Activated naive CD8-positive, alpha-beta T cell treated with anti-CD3 and anti-CD28 coated beads, Interleukin-2, amount 10 ng/mL, durations not matched to agents 7 days and 5 days (primary cell): Measurements from ENCODE around the gene CPPED1. TPM values are rescaled to one million over a fixed set of nuclear protein-coding genes. Genes with fewer than 3 reads are reported as not detected.

Experiments
- ATAC-seq: fragments of 150-1000 bp; cut with Tn5 transposase; one replicate; pipeline ENCODE4 v1.10.0; 2021; ENCODE audit warnings: low read depth, moderate library complexity
- POLR2A ChIA-PET: fragments of 350-600 bp; sonication (Branson Sonifier 250); formaldehyde crosslinking; loops from one replicate; lab custom pipeline; 2021; ENCODE audit warnings: antibody characterized with exemption; lab: Charles Lee
- DNase-seq: peaks from one replicate; pipeline ENCODE4 v3.0.0; 2021
- H3K27ac Mint-ChIP-seq: one replicate; pipeline ENCODE4 v1.8.0; 2022; ENCODE audit warnings: mild to moderate bottlenecking, mixed read lengths
- H3K27me3 Mint-ChIP-seq: one replicate; pipeline ENCODE4 v1.8.0; 2022; ENCODE audit warnings: mild to moderate bottlenecking, moderate library complexity, mixed read lengths
- H3K36me3 Mint-ChIP-seq: one replicate; pipeline ENCODE4 v1.8.0; 2021; ENCODE audit warnings: mild to moderate bottlenecking, mixed read lengths
- H3K4me1 Mint-ChIP-seq: one replicate; pipeline ENCODE4 v1.8.0; 2021; ENCODE audit warnings: mixed read lengths
- H3K4me3 Mint-ChIP-seq: one replicate; pipeline ENCODE4 v1.8.0; 2022; ENCODE audit warnings: mild to moderate bottlenecking, moderate library complexity, mixed read lengths
- H3K9me3 Mint-ChIP-seq: one replicate; pipeline ENCODE4 v1.8.0; 2021; ENCODE audit warnings: mixed read lengths
- total RNA-seq, 2 experiments: library from RNA; stranded (reverse); gene quantifications; one replicate each; pipeline ENCODE4 v1.2.3, GENCODE V29; 2021

The CPPED1 gene
- total RNA-seq, 2 experiments from 2014 or later: 7.8 to 9.7 TPM

DNA sequence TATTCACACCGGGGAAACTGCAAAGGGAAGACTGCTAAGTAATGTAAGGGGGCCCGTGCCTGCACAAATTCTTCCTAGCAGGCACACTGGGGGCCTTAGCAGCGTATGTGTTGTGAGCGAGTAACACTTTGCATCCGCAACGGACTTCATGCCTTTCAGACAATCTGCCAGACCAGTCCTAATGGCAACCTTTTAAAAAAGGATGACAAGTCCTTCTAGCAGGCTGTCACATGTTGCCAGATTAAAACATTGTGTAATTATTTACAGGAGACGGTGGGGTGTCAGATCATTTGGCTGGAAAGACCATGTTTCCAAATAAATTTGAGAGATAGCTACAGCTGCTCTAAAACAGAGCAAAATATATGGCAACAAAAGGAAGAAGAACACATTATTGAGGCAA lies 46.1 kb downstream of the CPPED1 start:
- H3K4me1 Mint-ChIP-seq: peaks cover 12% of the 10 kb centered on the region
- H3K9me3 Mint-ChIP-seq: peaks cover 5% of the 10 kb centered on the region
- ATAC-seq: no peak
- no peak overlapping the region for H3K4me3 Mint-ChIP-seq
- POLR2A ChIA-PET: no interaction called here
- no peaks in the 10 kb centered on the region for H3K27me3 Mint-ChIP-seq
- DNase-seq: no peak
- H3K36me3 Mint-ChIP-seq: peaks cover 23% of the 10 kb centered on the region
- H3K27ac Mint-ChIP-seq: no peak overlapping the region

DNA sequence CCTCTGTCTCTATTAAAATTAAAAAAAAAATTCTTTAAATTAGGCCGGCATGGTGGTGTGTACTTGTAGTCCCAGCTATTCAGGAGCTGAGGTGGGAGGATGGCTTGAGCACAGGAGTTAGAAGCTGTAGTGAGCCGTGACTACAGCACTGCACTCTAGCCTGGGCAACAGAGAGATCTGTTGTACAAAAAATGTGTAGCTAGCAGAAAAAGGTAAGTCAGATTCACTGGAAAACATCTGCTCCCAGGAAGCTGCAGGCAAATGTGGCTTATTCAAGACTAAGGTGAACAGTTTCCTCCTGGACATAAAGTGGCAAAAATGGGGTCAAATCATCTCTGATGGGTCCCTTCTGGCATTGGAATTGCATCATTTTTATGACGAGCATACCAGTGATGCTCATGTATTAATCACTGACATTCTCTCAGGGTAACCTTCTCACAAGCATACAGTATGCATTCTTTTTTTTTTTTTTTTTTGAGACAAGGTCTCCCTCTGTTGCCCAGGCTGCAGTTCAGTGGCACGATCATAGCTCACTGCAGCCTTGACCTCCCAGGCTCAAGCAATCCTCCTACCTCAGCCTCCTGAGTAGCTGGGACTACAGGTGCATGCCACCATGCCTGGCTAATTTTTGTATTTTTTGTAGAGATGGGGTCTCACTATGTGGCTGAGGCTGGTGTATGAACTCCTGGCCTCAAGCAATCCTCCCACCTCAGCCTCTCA lies 48.7 kb downstream of the CPPED1 start:
- DNase-seq (no peak), ATAC-seq (no peak)
- Mint-ChIP-seq H3K27me3 (no peaks in the 10 kb centered on the region), H3K4me1 (peaks cover 26% of the 10 kb centered on the region), H3K9me3 (peaks cover 1% of the 10 kb centered on the region), H3K36me3 (peaks cover 20% of the 10 kb centered on the region), H3K27ac (no peak overlapping the region), H3K4me3 (no peak overlapping the region)
- POLR2A ChIA-PET: no interaction called here

DNA sequence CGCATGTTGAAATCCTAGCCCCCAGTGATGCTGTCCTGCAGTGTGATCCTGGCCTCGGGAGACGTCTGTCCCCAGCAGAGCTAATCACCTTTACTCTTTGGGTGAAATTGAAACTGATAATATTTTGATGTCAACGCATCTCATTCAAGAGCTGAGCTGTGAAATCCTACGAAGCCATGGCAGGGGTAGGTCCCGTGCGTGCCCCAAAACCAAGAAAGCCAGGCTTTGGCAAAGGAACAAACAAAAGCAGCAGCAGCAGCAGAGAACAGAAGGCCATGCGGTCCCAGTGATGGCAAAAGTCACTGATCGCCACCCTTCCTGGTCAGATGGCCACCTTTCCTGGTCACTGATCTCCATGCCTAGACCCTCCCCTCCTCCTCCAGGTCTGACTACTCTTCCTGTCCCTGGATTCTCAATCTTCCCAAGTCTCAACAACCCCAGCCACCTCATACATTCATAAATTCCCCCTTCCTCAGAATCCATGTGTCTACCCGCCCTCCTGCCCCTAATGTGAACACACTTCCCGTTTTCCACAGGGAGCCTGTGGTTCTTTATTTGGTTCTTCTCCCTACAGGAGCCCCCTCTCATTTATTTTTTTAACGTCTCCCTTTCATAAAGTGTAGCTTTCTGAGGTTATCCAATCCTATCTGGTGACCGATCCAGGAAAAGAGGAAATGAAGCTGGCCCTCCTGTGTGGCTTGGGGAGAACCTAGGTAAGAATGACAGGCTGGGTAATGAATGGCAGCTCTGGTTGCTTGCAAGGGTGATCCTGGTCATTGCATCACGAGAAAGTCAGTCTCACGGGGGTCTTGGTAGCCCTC lies 50.3 kb downstream of the CPPED1 start:
- POLR2A ChIA-PET: no interaction called here
- no peak for ATAC-seq

DNA sequence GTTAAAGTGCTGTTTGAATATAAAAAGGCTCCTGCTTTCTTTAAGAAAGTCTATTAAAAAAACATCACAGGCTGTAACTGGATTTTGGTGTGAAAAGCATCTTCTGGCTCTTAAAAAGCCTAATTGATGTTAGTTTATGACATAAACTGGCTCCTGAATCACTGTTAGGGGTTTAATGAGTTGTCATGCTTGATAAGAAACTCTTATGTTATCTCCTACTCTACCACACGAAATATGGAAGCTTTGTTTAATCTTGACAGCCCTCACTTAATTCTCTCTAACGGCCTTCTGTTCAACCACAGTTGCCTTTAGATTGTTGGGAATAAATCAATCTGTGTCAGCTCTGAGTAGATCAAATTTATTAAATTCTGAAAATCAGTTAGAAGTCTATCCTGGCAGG lies 51.5 kb downstream of the CPPED1 start:
- no peak for ATAC-seq
- no peak overlapping the region for H3K4me3 Mint-ChIP-seq
- peaks cover 19% of the 10 kb centered on the region for H3K36me3 Mint-ChIP-seq
- peaks cover 32% of the 10 kb centered on the region for H3K4me1 Mint-ChIP-seq
- no peaks in the 10 kb centered on the region for H3K9me3 Mint-ChIP-seq
- no peak for DNase-seq
- H3K27ac Mint-ChIP-seq: no peak overlapping the region
- H3K27me3 Mint-ChIP-seq: no peaks in the 10 kb centered on the region
- POLR2A ChIA-PET: interaction anchor here (0.6 kb wide), 1 partner anchor 33 kb away, joined by 4 read pairs; no protein-coding TSS in a partner anchor

More for the DNA sequence above, 50.3 kb downstream of the CPPED1 start:
- peaks cover 32% of the 10 kb centered on the region for H3K4me1 Mint-ChIP-seq
- no peak for DNase-seq
- no peaks in the 10 kb centered on the region for H3K9me3 Mint-ChIP-seq
- H3K27ac Mint-ChIP-seq: no peak overlapping the region
- no peak overlapping the region for H3K4me3 Mint-ChIP-seq
- peaks cover 16% of the 10 kb centered on the region for H3K36me3 Mint-ChIP-seq
- no peaks in the 10 kb centered on the region for H3K27me3 Mint-ChIP-seq

DNA sequence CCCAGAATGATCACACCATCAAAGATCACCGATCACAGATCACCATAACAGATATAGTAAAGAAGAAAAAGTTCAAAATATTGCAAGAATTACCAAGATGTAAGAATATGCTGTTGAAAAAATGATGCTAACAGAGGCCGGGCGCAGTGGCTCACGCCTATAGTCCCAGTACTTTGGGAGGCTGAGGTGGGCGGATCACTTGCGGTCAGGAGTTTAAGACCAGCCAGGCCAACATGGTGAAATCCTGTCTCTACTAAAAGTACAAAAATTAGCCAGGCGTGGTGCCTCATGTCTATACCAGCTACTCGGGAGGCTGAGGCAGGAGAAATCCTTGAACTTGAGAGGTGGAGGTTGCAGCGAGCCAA lies 53.2 kb downstream of the CPPED1 start:
- no peaks in the 10 kb centered on the region for H3K27me3 Mint-ChIP-seq
- peak overlapping the region; percentile 12 for H3K4me3 Mint-ChIP-seq
- H3K36me3 Mint-ChIP-seq: peaks cover 22% of the 10 kb centered on the region
- H3K4me1 Mint-ChIP-seq: peaks cover 30% of the 10 kb centered on the region
- ATAC-seq (no peak), DNase-seq (no peak)
- H3K9me3 Mint-ChIP-seq: peaks cover 4% of the 10 kb centered on the region
- H3K27ac Mint-ChIP-seq: peak overlapping the region; percentile 81
- POLR2A ChIA-PET: no interaction called here

DNA sequence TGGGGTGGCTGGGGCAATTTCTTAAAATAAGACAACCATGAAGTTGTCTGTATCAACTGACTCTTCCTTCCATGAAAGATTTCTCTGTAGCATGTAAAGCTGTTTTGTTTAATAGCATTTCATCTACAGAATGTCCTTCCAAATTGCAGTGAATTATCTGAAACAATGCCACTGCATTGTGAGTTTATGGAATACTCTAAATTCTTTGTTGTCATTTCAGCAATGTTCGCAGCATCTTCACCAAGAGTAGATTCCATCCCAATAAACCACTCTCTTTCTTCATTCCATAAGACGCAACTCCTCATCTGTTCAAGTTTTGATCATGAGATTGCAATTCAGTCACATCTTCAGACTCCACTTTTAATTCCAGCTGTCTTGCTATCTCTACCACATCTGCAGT lies 54.6 kb downstream of the CPPED1 start:
- Mint-ChIP-seq H3K27me3 (no peaks in the 10 kb centered on the region), H3K4me3 (no peak overlapping the region), H3K27ac (no peak overlapping the region), H3K36me3 (peaks cover 33% of the 10 kb centered on the region), H3K4me1 (peaks cover 30% of the 10 kb centered on the region), H3K9me3 (peaks cover 15% of the 10 kb centered on the region)
- POLR2A ChIA-PET: no interaction called here
- ATAC-seq: no peak
- DNase-seq: no peak

DNA sequence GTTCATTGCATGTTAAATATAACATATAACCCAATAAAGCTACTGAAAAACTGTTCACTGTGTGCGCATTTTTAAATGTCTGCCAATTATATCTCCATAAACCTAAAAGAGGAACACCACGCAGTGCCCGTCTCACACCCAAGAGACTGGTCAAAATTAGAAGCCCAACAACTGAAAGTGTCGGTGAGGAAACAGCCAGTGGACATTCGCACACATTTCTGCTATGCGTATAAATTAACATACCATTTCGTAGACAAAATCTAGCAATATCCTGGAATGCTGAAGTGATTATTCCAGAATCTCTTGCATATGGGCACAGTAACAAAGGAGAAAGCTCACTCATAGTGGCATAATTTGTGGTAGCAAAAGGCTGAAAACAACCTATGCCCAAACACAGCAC lies 55.9 kb downstream of the CPPED1 start:
- no peaks in the 10 kb centered on the region for H3K27me3 Mint-ChIP-seq
- no peak for ATAC-seq
- peaks cover 32% of the 10 kb centered on the region for H3K36me3 Mint-ChIP-seq
- peaks cover 18% of the 10 kb centered on the region for H3K9me3 Mint-ChIP-seq
- no peak overlapping the region for H3K27ac Mint-ChIP-seq
- H3K4me3 Mint-ChIP-seq: no peak overlapping the region
- DNase-seq: no peak
- POLR2A ChIA-PET: no interaction called here
- peaks cover 23% of the 10 kb centered on the region for H3K4me1 Mint-ChIP-seq

DNA sequence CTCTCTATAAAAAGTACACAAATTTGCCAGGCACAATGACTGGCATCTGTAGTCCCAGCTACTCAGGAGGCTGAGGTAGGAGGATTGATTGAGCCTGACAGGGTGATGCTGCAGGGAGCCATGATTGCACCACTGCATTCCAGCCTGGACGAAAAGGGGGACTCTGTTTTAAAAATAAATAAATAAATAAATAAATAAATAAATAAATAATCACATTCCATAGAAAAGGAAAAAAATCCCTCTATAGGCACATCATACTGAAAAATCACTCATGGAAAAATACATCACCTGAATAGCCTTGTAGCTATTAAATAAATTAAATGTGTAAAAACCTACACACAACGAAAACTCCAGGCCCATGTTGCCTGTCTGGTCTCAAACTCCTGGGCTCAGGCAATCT lies 56.4 kb downstream of the CPPED1 start:
- no peak for ATAC-seq

DNA sequence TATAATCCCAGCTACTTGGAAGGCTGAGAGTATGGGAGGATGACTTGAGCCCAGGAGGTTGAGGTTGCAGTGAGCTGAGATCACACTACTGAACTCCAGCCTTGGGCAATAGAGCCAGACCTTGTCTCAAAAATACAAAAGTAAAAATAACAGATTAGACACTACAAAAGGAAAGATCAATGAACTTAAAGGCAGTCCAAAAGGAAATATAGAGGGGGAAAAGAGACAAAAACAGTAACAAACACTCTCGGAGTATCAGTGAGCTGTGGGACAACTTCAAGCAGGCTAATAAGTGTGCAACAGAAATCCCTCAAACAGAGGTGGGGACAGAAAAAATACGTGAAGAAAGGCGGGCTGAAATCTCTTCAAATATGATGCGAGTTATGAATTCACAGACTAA lies 58.8 kb downstream of the CPPED1 start:
- peaks cover 20% of the 10 kb centered on the region for H3K9me3 Mint-ChIP-seq
- no peak overlapping the region for H3K27ac Mint-ChIP-seq
- no peak for ATAC-seq
- no peak overlapping the region for H3K4me3 Mint-ChIP-seq
- no peaks in the 10 kb centered on the region for H3K27me3 Mint-ChIP-seq
- POLR2A ChIA-PET: no interaction called here
- DNase-seq: no peak
- H3K36me3 Mint-ChIP-seq: peaks cover 37% of the 10 kb centered on the region
- H3K4me1 Mint-ChIP-seq: peaks cover 8% of the 10 kb centered on the region

More for the DNA sequence above, 56.4 kb downstream of the CPPED1 start:
- H3K27ac Mint-ChIP-seq: no peak overlapping the region
- peaks cover 20% of the 10 kb centered on the region for H3K9me3 Mint-ChIP-seq
- POLR2A ChIA-PET: no interaction called here
- no peaks in the 10 kb centered on the region for H3K27me3 Mint-ChIP-seq
- peaks cover 23% of the 10 kb centered on the region for H3K4me1 Mint-ChIP-seq
- no peak overlapping the region for H3K4me3 Mint-ChIP-seq
- DNase-seq: no peak
- peaks cover 34% of the 10 kb centered on the region for H3K36me3 Mint-ChIP-seq

DNA sequence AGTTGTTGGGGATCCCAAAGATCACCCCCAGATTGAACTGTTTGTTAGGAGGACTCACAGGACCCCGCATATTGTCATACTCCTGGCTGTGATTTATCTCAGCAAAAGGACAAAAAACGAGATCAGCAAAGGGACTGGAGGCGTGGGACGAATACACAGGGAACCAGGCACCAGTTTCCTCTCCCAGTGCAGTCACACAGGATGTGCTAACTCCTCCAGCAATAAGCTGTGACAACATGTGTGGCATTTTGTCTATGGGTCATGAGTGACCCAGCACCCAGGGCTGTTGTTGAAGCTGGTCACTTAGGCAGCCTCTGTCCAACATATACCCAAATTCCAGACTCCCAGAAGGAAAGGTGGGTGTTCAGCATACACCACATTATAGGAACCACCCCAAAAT lies 60.9 kb downstream of the CPPED1 start:
- Mint-ChIP-seq H3K4me1 (no peaks in the 10 kb centered on the region), H3K27me3 (no peaks in the 10 kb centered on the region), H3K9me3 (peaks cover 23% of the 10 kb centered on the region), H3K36me3 (peaks cover 41% of the 10 kb centered on the region), H3K4me3 (no peak overlapping the region), H3K27ac (no peak overlapping the region)
- DNase-seq (no peak), ATAC-seq (no peak)
- POLR2A ChIA-PET: interaction anchor here (0.6 kb wide), 1 partner anchor 16 kb away, joined by 3 read pairs; no protein-coding TSS in a partner anchor

DNA sequence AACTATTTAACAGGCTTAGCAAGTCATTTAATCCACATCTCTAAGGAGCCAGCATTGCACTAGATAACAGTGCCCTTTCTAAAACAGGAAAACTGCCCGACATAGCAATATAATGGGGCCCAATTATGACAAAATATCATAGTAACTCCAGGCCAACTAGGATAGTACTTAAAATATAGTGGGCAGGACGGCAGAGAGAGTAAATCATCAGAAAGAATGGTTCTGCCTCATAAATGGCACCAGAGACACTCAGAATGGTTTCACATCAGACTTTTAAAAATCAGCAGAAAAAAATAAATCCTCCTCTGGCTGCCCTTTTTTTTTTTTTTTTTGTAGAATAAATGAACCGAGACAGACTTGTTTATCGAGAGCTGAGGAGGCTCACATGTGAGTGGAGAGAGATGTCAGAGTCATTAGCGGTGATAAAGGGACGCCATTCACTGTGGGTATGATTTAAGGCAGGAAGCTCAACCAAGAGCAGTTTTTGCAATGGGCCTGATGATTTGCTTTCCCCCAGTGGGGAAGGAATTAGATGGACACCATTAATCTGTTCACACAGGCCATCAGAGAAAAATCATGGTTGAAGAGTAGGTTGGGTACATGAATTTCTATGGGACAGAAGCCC lies 62.6 kb downstream of the CPPED1 start:
- no peak for ATAC-seq
- POLR2A ChIA-PET: no interaction called here

DNA sequence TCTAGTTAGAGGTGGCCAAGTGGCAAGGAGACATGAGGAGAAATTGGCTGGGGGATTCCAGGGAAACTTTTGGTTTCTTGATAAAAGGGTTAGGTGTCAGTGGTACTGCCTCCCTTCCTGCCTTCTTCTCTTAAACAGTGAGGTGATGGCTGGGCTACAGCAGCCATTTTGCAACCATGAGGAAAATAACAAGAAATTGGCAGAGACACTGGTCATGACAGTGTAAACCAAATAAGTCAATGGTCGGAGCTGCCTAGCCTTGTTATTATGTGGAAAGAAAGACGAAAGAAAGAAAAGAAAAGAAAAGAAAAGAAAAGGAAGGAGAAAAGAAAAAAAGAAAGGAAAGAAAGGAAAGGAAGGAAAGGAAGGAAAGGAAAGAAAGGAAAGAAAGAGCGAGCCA lies 63.9 kb downstream of the CPPED1 start:
- Mint-ChIP-seq H3K4me1 (no peaks in the 10 kb centered on the region), H3K36me3 (peaks cover 39% of the 10 kb centered on the region), H3K27me3 (no peaks in the 10 kb centered on the region), H3K27ac (no peak overlapping the region), H3K4me3 (no peak overlapping the region), H3K9me3 (peaks cover 16% of the 10 kb centered on the region)
- POLR2A ChIA-PET: no interaction called here
- ATAC-seq: no peak
- DNase-seq: no peak

More for the DNA sequence above, 62.6 kb downstream of the CPPED1 start:
- H3K4me1 Mint-ChIP-seq: no peaks in the 10 kb centered on the region
- no peaks in the 10 kb centered on the region for H3K27me3 Mint-ChIP-seq
- peaks cover 22% of the 10 kb centered on the region for H3K9me3 Mint-ChIP-seq
- H3K36me3 Mint-ChIP-seq: peaks cover 45% of the 10 kb centered on the region
- H3K4me3 Mint-ChIP-seq: no peak overlapping the region
- DNase-seq: no peak
- no peak overlapping the region for H3K27ac Mint-ChIP-seq

DNA sequence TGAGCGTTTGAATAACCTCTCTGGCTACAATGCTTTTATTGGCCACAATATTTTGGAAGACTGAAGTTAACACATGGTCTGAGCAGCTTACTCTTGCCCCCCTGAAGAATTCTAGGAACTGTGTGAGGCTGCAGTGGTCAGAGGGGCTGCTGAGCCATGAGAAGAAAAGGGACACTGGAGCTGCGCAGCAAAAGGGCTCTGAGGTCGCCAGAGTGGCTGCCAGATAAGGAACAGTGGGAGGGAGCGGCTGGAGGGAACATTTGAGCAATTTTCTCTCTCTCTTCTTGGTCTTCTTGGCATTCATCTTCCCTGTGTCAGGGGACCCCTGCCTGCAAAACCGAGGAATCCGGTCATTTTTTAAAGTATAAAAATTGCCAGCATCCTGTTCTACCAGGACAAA lies 66.1 kb downstream of the CPPED1 start:
- peaks cover 44% of the 10 kb centered on the region for H3K36me3 Mint-ChIP-seq
- H3K27me3 Mint-ChIP-seq: no peaks in the 10 kb centered on the region

More for the DNA sequence above, 66.1 kb downstream of the CPPED1 start:
- no peak for DNase-seq
- Mint-ChIP-seq H3K4me3 (no peak overlapping the region), H3K9me3 (peaks cover 15% of the 10 kb centered on the region), H3K4me1 (no peaks in the 10 kb centered on the region), H3K27ac (no peak overlapping the region)
- no peak for ATAC-seq
- POLR2A ChIA-PET: no interaction called here
